T47D (cell line): ENCODE data around the gene AKT3.
A peak's percentile ranks its signal among the peaks of the same experiment; 100 is the strongest.

ENCODE experiments used
- DNase-seq, 2 experiments: peaks; one replicate each; pipeline versions ENCODE4 v3.0.0 to v3.0.0-alpha.2; 2011 to 2012; ENCODE audit warnings: low read depth in 1 of 2, low spot score in 1 of 2
- JUND ChIP-seq: IDR thresholded peaks from 2 replicates; pipeline ENCODE4 v1.6.1; 2012; ENCODE audit warnings: low read depth
- in situ Hi-C: cut with HindIII; loops from 2 replicates; pipeline ENCODE4 v1.10.0; 2016; ENCODE audit warnings: low sequenced_read_pairs, low pct_unique_long_range_greater_than_20kb

AKT3 gene

GRCh38 chr1:243465738-243466137 is 384.3 kb downstream of the AKT3 start:
- in situ Hi-C loops = no loop called here
- TF ChIP-seq JUND = no peak

GRCh38 chr1:243465081-243465480 is 385.0 kb downstream of the AKT3 start:
- DNase-seq = no peak
- in situ Hi-C loops = no loop called here
- no peak for TF ChIP-seq JUND

More at GRCh38 chr1:243465738-243466137, 384.3 kb downstream of the AKT3 start:
- DNase-seq = no peak

DNA sequence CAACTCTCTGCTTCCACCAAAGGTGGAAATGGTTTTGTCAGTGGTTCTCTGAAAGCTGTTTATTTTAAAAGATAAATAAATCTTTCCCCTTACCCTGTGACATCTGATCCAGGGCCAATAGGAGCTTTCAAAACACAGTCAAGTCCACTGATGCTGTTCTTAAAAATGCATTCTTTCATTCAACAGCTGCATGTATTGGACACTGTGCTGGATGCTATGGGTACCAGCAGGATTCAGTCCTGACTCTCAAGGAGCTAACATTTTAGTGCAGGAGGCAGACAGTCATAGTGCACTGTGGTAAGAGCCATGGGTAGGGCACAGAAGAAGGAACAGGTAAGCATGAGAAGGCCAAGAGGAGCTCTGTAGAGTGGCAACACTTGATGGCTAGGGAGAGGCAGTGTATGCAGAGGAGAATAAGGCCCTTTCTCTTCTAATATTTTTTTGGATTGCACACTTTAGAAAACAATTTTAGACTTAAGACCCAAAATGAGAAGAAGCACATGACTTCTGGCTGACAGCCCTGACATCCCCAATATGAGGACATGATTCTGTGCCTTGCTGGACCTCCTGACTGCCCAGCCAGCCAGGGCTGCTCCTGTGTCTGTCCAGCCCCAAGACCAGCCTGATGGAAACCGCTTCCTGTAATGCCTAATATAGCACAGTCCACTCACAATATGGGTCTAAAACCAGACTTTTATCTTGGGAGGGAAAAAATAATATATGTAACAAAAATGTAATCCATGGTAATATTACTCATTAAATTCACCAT is 386.9 kb downstream of the AKT3 start:
- in situ Hi-C loops = no loop called here
- TF ChIP-seq JUND = no peak
- DNase-seq = no peak

GRCh38 chr1:243461700-243462099 is 388.3 kb downstream of the AKT3 start:
- DNase-seq = no peak

GRCh38 chr1:243459059-243459458 is 391.0 kb downstream of the AKT3 start:
- in situ Hi-C loops = no loop called here
- DNase-seq = no peak
- TF ChIP-seq JUND = no peak

More at GRCh38 chr1:243461700-243462099, 388.3 kb downstream of the AKT3 start:
- no peak for TF ChIP-seq JUND
- in situ Hi-C loops = no loop called here

DNA sequence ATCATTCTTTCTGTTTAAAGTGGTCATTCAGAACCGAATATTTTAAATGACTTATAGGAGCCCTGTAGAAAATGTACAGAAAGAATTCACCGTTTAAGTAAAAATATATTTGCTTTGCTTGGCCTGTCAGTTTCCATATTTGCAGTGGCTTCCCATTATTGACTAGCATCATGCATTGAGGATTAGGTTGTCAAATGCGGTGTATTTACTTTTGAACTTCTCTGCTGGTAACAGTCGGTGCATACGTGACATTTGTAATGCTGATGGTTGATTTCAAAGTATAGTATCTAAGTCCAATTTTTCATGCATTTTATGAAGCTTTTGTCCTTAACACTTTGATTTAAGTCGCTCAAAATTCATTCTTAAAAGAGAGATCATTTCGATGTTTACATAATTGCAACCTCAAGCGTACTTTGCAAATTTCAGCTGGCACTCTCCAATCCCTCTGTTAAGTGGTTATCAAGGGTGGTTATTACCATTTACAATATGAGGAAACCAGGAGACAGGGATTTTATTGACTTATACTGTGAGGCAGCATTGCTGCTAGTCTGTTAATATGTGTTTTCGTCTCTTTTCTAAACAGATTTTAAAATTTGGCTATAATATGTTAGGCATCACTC is 392.6 kb downstream of the AKT3 start:
- DNase-seq = no peak
- in situ Hi-C loops = no loop called here
- no peak for TF ChIP-seq JUND

GRCh38 chr1:243455760-243456651 is 394.0 kb downstream of the AKT3 start:
- in situ Hi-C loops = no loop called here
- no peak for DNase-seq

DNA sequence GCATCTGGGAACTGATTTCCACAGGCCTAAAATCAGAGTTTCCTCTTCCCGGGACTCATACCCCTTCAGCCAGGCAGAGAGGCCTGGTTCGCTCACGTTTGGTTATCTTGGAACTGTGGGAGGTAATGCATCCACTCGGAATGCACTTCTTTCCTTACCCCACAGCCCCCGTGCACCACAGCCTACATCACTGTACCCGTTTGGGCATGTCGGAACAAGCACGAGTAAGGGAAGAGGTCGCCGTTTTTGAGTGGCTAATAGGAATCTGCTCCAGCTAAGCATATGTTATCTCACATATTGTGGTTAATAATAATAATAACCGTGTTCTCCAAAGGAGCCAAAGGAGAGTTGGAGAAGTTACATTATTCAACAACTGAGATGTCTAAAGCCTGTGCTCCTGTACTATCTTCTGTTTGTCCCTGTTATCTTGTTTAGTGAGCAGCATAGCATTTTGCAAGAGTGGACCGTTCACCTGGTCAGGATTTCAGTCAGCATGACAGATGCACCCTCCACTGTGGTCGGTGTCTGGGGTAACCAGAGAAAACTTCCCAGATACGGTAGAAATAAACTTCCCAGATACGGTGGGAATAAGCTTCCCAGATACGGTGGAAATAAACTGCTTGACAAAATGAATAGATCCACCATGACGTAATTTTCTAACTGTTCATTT is 395.6 kb downstream of the AKT3 start:
- in situ Hi-C loops = no loop called here
- no peak for DNase-seq
- no peak for TF ChIP-seq JUND

More at GRCh38 chr1:243455760-243456651, 394.0 kb downstream of the AKT3 start:
- no peak for TF ChIP-seq JUND

DNA sequence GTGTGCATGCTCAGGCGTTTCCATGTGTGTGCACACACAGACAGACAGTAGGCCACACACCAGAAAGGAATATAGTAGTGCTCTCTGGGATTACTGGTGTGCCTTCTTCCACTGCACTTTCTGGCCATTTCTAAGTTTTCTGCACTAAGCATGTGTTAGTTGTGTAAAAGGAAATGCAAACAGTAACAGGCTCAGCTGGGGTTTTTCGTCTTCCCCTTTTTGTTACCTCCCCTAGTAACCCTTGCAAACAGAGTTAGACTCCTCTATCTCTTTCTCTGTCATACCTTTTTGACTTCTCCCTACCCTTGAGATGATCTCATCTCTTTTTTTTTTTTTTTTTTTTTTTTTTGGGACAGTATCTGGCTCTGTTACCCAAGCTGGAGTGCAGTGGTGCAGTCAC is 398.0 kb downstream of the AKT3 start:
- TF ChIP-seq JUND = no peak
- in situ Hi-C loops = no loop called here
- no peak for DNase-seq

DNA sequence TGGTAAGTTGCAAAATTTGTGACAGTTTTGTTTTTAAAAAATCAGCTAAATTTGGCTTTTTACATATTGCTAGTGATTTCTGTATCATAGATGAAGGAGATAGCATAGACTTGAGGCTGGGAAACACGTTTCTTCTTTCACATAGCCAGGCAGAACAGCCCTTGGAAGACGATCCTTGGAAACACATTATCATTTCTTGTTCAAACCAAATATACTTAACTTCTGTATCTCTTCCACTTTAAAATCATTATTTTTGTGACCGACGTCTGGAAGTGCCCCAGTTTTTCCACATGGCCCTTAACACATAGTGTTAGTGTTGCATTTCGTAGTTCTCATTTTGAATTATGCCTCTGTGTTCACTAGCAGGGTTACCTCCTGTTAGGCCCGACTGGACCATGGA is 400.7 kb downstream of the AKT3 start:
- in situ Hi-C loops = no loop called here
- DNase-seq = no peak
- TF ChIP-seq JUND = no peak

- no peak for TF ChIP-seq JUND
- in situ Hi-C loops = no loop called here
- DNase-seq = peak in 1 of 2 experiments; percentile 24
These were observed 402.2 kb downstream of the AKT3 start for GRCh38 chr1:243447844-243448243.

GRCh38 chr1:243447347-243447746 is 402.7 kb downstream of the AKT3 start:
- no peak for TF ChIP-seq JUND
- in situ Hi-C loops = no loop called here
- DNase-seq = no peak
